Activated B cell treated with CpG ODN at 0.5 μM for 24 hours (primary cell): Measurements from ENCODE around the gene SKAP2. TPM values are rescaled to one million over a fixed set of nuclear protein-coding genes. Genes with fewer than 3 reads are reported as not detected.

ENCODE experiments used
- ATAC-seq: fragments of 200-7000 bp; cut with Tn5 transposase; one replicate; pipeline ENCODE4 v1.10.0; 2021; ENCODE audit warnings: low read depth, mild to moderate bottlenecking, moderate library complexity
- CTCF ChIA-PET: fragments of 350-600 bp; sonication (Branson Sonifier 250); formaldehyde crosslinking; loops from one replicate; lab custom pipeline; 2021; ENCODE audit warnings: antibody characterized with exemption; lab: Charles Lee
- POLR2A ChIA-PET: fragments of 350-600 bp; sonication (Branson Sonifier 250); formaldehyde crosslinking; loops from one replicate; lab custom pipeline; 2021; ENCODE audit warnings: antibody characterized with exemption; lab: Charles Lee
- DNase-seq: peaks from one replicate; pipeline ENCODE4 v3.0.0; 2022
- H3K27ac Mint-ChIP-seq: one replicate; pipeline ENCODE4 v1.8.0; 2020; ENCODE audit warnings: mixed read lengths
- H3K27me3 Mint-ChIP-seq: one replicate; pipeline ENCODE4 v1.8.0; 2021; ENCODE audit warnings: mixed read lengths
- H3K36me3 Mint-ChIP-seq: one replicate; pipeline ENCODE4 v1.8.0; 2021; ENCODE audit warnings: low read depth, mixed read lengths
- H3K4me1 Mint-ChIP-seq: one replicate; pipeline ENCODE4 v1.8.0; 2021; ENCODE audit warnings: mixed read lengths
- H3K4me3 Mint-ChIP-seq: one replicate; pipeline ENCODE4 v1.8.0; 2020; ENCODE audit warnings: mild to moderate bottlenecking, mixed read lengths
- H3K9me3 Mint-ChIP-seq: one replicate; pipeline ENCODE4 v1.8.0; 2020; ENCODE audit warnings: mixed read lengths
- intact Hi-C: fragments of 100-400 bp; cut with micrococcal nuclease; formaldehyde crosslinking; loops from one replicate; pipeline ENCODE4 v1.15.1; 2024
- total RNA-seq: library from RNA; stranded (reverse); gene quantifications from 2 replicates; pipeline ENCODE4 v1.2.3, GENCODE V29; 2022
- TF ChIP-seq, protein P1 (sequence below): fragments of 200-600 bp; IDR thresholded peaks from one replicate; pipeline ENCODE4 v1.8.0; 2022; ENCODE audit warnings: antibody characterized with exemption, mild to moderate bottlenecking

The SKAP2 gene
- total RNA-seq, 1 donor from 2014 or later = 75.6 TPM

DNA sequence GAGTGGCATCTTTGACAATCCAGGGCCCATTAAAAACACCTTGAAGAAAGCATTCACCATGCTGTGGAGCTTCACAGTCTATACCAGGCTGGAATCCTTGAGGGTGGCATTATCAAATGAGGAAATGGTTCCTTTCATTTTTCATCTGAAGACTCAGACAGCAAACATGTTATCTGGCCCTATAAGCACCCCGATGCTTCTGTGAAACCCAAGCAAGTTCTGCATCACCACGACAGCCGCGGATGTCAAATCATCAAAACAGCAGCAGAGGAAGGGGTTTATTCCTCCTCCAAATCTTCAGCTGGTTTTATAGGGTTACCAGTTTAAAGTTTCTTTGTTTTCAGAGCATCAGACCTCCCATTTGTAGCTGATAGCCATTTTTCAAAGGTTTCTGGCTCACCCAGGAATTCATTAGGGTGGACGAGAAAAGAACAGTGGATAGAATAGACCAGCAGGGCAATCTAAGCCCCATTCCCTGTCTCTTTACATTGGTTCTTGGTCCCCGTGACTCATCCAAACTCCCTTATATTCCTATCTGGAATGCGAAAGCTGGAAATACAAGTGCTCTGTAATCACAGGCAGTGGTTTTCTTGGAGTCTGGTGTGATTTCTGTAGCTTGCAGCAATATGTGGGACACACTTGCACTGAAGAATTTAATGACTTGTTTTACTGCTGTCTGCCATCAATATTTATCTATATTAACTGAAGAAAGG lies 217.9 kb downstream of the SKAP2 start:
- no peak for ATAC-seq
- intact Hi-C loops = no loop called here
- Mint-ChIP-seq H3K9me3 (no peaks in the 10 kb centered on the region), H3K27me3 (no peaks in the 10 kb centered on the region), H3K4me1 (no peaks in the 10 kb centered on the region), H3K36me3 (no peaks in the 10 kb centered on the region), H3K4me3 (no peak overlapping the region), H3K27ac (no peak overlapping the region)
- no peak for DNase-seq
- POLR2A ChIA-PET = no interaction called here
- CTCF ChIA-PET = no interaction called here
- TF ChIP-seq, protein P1, sequence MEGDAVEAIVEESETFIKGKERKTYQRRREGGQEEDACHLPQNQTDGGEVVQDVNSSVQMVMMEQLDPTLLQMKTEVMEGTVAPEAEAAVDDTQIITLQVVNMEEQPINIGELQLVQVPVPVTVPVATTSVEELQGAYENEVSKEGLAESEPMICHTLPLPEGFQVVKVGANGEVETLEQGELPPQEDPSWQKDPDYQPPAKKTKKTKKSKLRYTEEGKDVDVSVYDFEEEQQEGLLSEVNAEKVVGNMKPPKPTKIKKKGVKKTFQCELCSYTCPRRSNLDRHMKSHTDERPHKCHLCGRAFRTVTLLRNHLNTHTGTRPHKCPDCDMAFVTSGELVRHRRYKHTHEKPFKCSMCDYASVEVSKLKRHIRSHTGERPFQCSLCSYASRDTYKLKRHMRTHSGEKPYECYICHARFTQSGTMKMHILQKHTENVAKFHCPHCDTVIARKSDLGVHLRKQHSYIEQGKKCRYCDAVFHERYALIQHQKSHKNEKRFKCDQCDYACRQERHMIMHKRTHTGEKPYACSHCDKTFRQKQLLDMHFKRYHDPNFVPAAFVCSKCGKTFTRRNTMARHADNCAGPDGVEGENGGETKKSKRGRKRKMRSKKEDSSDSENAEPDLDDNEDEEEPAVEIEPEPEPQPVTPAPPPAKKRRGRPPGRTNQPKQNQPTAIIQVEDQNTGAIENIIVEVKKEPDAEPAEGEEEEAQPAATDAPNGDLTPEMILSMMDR = no peak

DNA sequence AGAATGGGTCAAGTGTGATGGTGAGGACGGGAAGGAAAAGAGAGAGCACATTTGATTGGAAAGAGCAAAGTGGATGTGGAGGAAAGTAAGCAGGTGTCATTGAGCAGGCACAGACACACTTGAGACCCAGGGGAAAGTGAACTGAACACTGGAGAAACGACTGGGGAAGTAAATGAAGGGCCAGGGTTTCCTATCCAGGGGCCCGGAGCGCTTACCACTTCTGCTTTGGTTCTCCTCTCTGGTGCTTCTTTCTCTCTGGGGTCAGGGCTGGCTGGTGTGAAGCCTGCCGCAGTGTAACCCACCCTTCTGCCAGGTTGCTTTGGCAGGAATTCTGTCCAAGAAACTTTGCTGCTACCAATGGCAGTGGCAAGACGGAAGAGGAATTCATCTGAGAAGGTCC lies 219.3 kb downstream of the SKAP2 start:
- Mint-ChIP-seq H3K4me3 (no peak overlapping the region), H3K4me1 (no peaks in the 10 kb centered on the region), H3K27ac (no peak overlapping the region), H3K27me3 (no peaks in the 10 kb centered on the region), H3K36me3 (no peaks in the 10 kb centered on the region), H3K9me3 (no peaks in the 10 kb centered on the region)
- ChIA-PET CTCF (no interaction called here), POLR2A (no interaction called here)
- intact Hi-C loops = no loop called here
- DNase-seq (no peak), ATAC-seq (no peak)
- TF ChIP-seq, protein P1 = no peak

DNA sequence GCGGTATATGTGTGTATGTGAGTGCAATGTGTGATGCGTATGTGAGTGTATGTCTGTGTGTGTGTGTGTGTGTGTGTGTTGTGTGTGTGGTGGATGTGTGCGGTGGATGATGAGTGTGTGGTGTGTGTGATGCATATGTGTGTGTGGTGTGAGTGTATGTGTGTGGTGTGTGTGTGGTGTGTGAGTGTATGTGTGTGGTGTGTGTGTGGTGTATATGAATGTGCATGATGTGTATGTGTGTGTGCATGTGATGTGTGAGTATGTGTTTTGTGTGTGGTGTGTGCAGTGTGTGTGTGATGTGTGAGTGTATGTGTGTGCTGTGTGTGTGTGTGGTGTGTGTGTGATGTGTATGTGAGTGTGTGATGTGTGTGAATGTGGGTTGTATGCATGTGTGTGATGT lies 222.0 kb downstream of the SKAP2 start:
- ATAC-seq = no peak
- POLR2A ChIA-PET = no interaction called here
- intact Hi-C loops = no loop called here

GRCh38 chr7:26639695-26640094 lies 224.7 kb downstream of the SKAP2 start:
- H3K4me3 Mint-ChIP-seq = no peak overlapping the region
- no peaks in the 10 kb centered on the region for H3K9me3 Mint-ChIP-seq
- H3K4me1 Mint-ChIP-seq = no peaks in the 10 kb centered on the region
- no peak overlapping the region for H3K27ac Mint-ChIP-seq
- TF ChIP-seq, protein P1 = no peak
- CTCF ChIA-PET = no interaction called here
- ATAC-seq (no peak), DNase-seq (no peak)
- H3K27me3 Mint-ChIP-seq = no peaks in the 10 kb centered on the region
- H3K36me3 Mint-ChIP-seq = no peaks in the 10 kb centered on the region
- POLR2A ChIA-PET = no interaction called here
- intact Hi-C loops = no loop called here

More for the DNA sequence above, 222.0 kb downstream of the SKAP2 start:
- no peaks in the 10 kb centered on the region for H3K27me3 Mint-ChIP-seq
- no peak for DNase-seq
- no peak overlapping the region for H3K4me3 Mint-ChIP-seq
- CTCF ChIA-PET = no interaction called here
- H3K4me1 Mint-ChIP-seq = no peaks in the 10 kb centered on the region
- H3K9me3 Mint-ChIP-seq = no peaks in the 10 kb centered on the region
- H3K27ac Mint-ChIP-seq = no peak overlapping the region
- H3K36me3 Mint-ChIP-seq = no peaks in the 10 kb centered on the region
- TF ChIP-seq, protein P1 = no peak

DNA sequence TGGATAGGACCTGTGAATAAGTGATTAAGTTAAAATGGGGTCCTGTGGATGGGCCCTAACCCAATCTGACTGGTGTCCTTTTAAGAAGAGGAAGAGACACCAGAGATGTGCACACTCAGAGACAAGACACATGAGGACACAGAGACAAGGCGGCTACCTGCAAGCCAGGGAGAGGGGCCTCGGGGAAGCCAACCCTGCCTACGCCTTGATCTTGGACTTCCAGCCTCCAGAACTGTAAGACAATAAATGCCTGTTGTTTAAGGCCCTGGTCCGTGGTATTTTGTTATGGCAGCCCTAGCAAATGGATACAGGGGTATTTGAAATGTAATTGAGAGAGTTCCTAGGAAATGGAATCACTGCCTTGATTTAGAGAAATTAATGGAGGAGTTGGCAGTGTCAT lies 225.3 kb downstream of the SKAP2 start:
- Mint-ChIP-seq H3K27me3 (no peaks in the 10 kb centered on the region), H3K9me3 (no peaks in the 10 kb centered on the region), H3K4me1 (no peaks in the 10 kb centered on the region), H3K4me3 (no peak overlapping the region), H3K36me3 (no peaks in the 10 kb centered on the region), H3K27ac (no peak overlapping the region)
- DNase-seq (no peak), ATAC-seq (no peak)
- TF ChIP-seq, protein P1 = no peak
- ChIA-PET CTCF (no interaction called here), POLR2A (no interaction called here)
- intact Hi-C loops = no loop called here
